ENCODE data around the gene CNGB1.
"Not testable (repeated sequence)": the region's sequence is repeated elsewhere in the genome, so short reads cannot be mapped to it uniquely, and the experiment has no call there.

CNGB1 gene

GRCh38 chr16:57970970-57971369 is at the start of gene CNGB1:
TSS of gene CNGB1 (minus strand) at chr16:57971128. CDS start at chr16:57967286, 3,842 bp downstream.
- Histone ChIP-seq H3K4me1 (ENCODE audit: insufficient read depth, low read length) (peaks cover 4% of the 10 kb centered on the region; the same call in 1 of the 2 replicates), H3K36me3 (ENCODE audit: insufficient read depth, low read length) (no peaks in the 10 kb centered on the region), H3K9me3 (ENCODE audit: control insufficient read depth, insufficient read depth, low read length) (no peaks in the 10 kb centered on the region), H3K9ac (ENCODE audit: low read depth, low read length) (no peak within 1 kb of the TSS)

GRCh38 chr16:58019866-58020538 is 49.1 kb upstream of the CNGB1 start:
- Histone ChIP-seq H3K9ac (ENCODE audit: low read depth, low read length) (no peak overlapping the region), H3K36me3 (ENCODE audit: insufficient read depth, low read length) (no peaks in the 10 kb centered on the region), H3K9me3 (ENCODE audit: control insufficient read depth, insufficient read depth, low read length) (no peaks in the 10 kb centered on the region), H3K4me1 (ENCODE audit: insufficient read depth, low read length) (peaks cover 20% of the 10 kb centered on the region; the same call in 1 of the 2 replicates)

DNA sequence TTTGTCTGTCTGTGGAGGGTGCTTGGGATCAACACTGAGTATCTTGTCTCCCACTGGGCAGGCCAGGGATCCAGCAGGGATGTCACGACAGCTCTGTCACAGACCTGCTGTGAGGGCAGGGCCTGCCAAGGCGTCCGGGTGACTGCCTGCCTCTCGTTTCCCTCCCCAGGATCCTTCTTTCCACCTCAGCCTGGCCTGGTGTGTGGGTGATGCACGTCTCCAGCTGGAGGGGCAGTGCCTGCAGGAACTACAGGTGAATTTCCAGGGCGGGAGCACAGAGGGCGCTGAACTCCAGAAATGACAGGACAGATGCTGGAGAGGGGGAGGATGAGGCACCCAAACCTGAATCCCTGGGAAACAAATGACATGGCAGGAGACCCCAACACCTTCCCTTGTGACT is 47.9 kb upstream of the CNGB1 start:
- Histone ChIP-seq H3K9me3 (ENCODE audit: control insufficient read depth, insufficient read depth, low read length) (no peaks in the 10 kb centered on the region), H3K9ac (ENCODE audit: low read depth, low read length) (no peak overlapping the region), H3K36me3 (ENCODE audit: insufficient read depth, low read length) (no peaks in the 10 kb centered on the region), H3K4me1 (ENCODE audit: insufficient read depth, low read length) (peaks cover 18% of the 10 kb centered on the region; the same call in 1 of the 2 replicates)

GRCh38 chr16:58016840-58017446 is 46.0 kb upstream of the CNGB1 start:
- H3K4me1 ChIP-seq (ENCODE audit: insufficient read depth, low read length) = peaks cover 9% of the 10 kb centered on the region; the same call in 1 of the 2 replicates
- H3K36me3 ChIP-seq (ENCODE audit: insufficient read depth, low read length) = peaks cover 2% of the 10 kb centered on the region
- no peak overlapping the region for H3K9ac ChIP-seq (ENCODE audit: low read depth, low read length)
- H3K9me3 ChIP-seq (ENCODE audit: control insufficient read depth, insufficient read depth, low read length) = no peaks in the 10 kb centered on the region

DNA sequence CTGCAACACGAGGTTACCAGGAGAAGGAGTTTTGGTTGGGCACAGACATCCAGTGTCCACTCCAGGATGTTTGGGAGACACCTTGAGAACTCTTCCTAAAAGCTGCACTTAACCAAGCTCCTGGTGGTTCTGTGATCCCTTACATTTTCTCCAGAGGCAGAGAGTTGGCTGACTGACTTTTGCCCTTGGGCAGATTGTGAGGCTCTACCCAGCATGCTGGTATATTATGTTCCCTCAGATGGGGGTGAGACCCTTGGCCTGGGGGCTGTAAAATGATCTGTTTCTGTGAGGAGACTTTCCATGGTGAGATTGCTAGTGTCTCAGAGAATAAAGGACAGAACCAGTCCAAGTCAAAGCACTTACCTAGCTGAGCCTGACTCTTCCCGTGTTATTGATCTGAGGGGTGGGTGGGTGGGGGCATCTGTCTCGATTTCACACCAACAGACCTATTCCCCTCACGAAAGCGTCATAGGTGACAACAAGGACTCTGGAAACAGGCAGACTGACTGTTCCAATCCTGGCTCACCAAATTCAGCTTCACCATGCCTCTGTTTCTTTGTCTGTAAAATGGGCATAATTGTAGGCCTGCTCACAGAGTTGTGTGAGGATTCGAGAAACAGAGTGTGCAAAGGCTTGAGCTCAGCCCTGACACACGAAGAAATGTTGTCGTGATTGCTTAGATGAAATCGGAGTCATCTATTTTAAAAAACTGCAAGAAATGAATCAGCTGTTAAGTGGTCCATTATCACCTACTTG is 42.5 kb upstream of the CNGB1 start:
- H3K4me1 ChIP-seq (ENCODE audit: insufficient read depth, low read length) = peaks cover 26% of the 10 kb centered on the region
- H3K9me3 ChIP-seq (ENCODE audit: control insufficient read depth, insufficient read depth, low read length) = no peaks in the 10 kb centered on the region
- H3K9ac ChIP-seq (ENCODE audit: low read depth, low read length) = no peak overlapping the region
- peaks cover 13% of the 10 kb centered on the region for H3K36me3 ChIP-seq (ENCODE audit: insufficient read depth, low read length)

GRCh38 chr16:58012481-58012880 is 41.6 kb upstream of the CNGB1 start:
- peaks cover 26% of the 10 kb centered on the region for H3K4me1 ChIP-seq (ENCODE audit: insufficient read depth, low read length)
- no peak overlapping the region for H3K9ac ChIP-seq (ENCODE audit: low read depth, low read length)
- H3K9me3 ChIP-seq (ENCODE audit: control insufficient read depth, insufficient read depth, low read length) = no peaks in the 10 kb centered on the region
- H3K36me3 ChIP-seq (ENCODE audit: insufficient read depth, low read length) = peaks cover 13% of the 10 kb centered on the region

GRCh38 chr16:58011652-58012051 is 40.7 kb upstream of the CNGB1 start:
- no peak overlapping the region for H3K9ac ChIP-seq (ENCODE audit: low read depth, low read length)
- peaks cover 13% of the 10 kb centered on the region for H3K36me3 ChIP-seq (ENCODE audit: insufficient read depth, low read length)
- peaks cover 26% of the 10 kb centered on the region for H3K4me1 ChIP-seq (ENCODE audit: insufficient read depth, low read length)
- H3K9me3 ChIP-seq (ENCODE audit: control insufficient read depth, insufficient read depth, low read length) = no peaks in the 10 kb centered on the region

DNA sequence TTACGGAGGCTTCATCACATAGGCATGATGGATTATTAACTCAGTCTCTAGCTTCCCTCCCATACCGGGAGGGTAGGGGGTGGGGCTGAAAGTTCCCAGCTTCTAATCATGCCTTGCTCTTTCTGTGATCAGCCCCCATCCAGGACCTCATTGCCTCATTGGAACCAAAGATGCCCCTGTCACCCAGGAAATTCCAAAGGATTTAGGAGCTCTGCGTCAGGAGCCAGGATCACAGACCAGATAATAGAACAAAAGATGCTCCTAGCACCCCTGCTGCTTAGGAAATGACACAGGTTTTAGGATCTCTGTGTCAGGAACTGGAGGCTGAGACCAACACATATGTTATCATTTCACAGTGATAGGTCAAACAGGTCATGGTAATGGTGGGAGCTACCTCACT is 40.0 kb upstream of the CNGB1 start:
- peaks cover 26% of the 10 kb centered on the region for H3K4me1 ChIP-seq (ENCODE audit: insufficient read depth, low read length)
- H3K9ac ChIP-seq (ENCODE audit: low read depth, low read length) = no peak overlapping the region
- H3K36me3 ChIP-seq (ENCODE audit: insufficient read depth, low read length) = peaks cover 13% of the 10 kb centered on the region
- no peaks in the 10 kb centered on the region for H3K9me3 ChIP-seq (ENCODE audit: control insufficient read depth, insufficient read depth, low read length)

GRCh38 chr16:58009856-58010416 is 39.0 kb upstream of the CNGB1 start:
- no peaks in the 10 kb centered on the region for H3K9me3 ChIP-seq (ENCODE audit: control insufficient read depth, insufficient read depth, low read length)
- peaks cover 13% of the 10 kb centered on the region for H3K36me3 ChIP-seq (ENCODE audit: insufficient read depth, low read length)
- H3K9ac ChIP-seq (ENCODE audit: low read depth, low read length) = no peak overlapping the region
- H3K4me1 ChIP-seq (ENCODE audit: insufficient read depth, low read length) = peaks cover 26% of the 10 kb centered on the region

DNA sequence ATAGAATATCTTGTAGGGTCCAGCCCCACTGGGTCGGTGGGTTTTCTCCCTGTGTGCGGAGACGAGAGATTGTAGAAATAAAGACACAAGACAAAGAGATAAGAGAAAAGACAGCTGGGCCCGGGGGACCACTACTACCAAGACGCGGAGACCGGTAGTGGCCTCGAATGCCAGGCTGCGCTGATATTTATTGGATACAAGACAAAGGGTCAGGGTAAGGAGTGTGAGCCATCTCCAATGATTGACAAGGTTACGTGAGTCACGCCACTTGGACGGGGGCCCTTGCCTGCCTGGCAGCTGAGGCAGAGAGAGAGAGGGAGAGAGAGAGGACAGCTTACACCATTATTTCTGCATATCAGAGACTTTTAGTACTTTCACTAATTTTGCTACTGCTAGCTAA is 33.8 kb upstream of the CNGB1 start:
- H3K9ac ChIP-seq (ENCODE audit: low read depth, low read length) = not testable (repeated sequence)

DNA sequence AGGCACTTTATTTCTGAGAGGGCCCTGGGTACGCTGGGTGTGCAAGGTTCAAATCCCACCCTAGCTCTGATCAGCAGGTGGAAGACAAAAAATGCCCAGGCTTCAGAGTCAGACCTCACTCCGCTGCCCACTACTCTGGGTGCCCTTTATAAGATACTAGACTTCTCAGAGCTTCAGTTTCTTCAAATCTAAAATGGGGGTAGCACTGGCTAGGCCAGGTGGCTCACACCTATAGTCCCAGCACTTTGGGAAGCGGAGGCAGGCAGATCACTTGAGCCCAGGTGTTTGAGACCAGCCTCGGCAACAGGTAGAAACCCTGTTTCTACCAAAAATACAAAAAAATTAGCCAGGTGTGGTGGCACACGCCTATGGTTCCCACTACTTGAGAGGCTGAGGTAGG is 32.0 kb upstream of the CNGB1 start:
- no peak overlapping the region for H3K9ac ChIP-seq (ENCODE audit: low read depth, low read length)
- H3K4me1 ChIP-seq (ENCODE audit: insufficient read depth, low read length) = peaks cover 18% of the 10 kb centered on the region; the same call in 1 of the 2 replicates
- H3K36me3 ChIP-seq (ENCODE audit: insufficient read depth, low read length) = no peaks in the 10 kb centered on the region
- no peaks in the 10 kb centered on the region for H3K9me3 ChIP-seq (ENCODE audit: control insufficient read depth, insufficient read depth, low read length)

More for the DNA sequence above, 33.8 kb upstream of the CNGB1 start:
- not testable (repeated sequence) for H3K36me3 ChIP-seq (ENCODE audit: insufficient read depth, low read length); H3K4me1 ChIP-seq (ENCODE audit: insufficient read depth, low read length); H3K9me3 ChIP-seq (ENCODE audit: control insufficient read depth, insufficient read depth, low read length)

DNA sequence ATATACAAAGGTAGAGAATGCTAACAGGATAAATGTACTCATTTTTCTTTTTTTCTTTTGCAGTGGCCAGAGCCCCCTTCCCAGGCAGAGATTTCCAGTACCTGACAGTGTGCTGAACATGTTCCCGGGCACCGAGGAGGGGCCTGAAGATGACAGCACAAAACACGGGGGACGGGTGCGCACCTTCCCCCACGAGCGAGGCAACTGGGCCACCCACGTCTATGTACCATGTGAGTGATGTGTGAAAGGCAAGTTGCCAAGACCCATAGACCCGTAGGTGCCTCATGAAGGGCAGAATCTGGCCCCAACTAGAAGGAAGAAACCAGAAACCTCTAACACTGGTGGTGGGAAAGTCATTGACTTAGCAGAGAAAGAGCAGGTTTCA is 31.5 kb upstream of the CNGB1 start:
- H3K9me3 ChIP-seq (ENCODE audit: control insufficient read depth, insufficient read depth, low read length) = no peaks in the 10 kb centered on the region
- H3K9ac ChIP-seq (ENCODE audit: low read depth, low read length) = no peak overlapping the region
- H3K4me1 ChIP-seq (ENCODE audit: insufficient read depth, low read length) = peaks cover 18% of the 10 kb centered on the region; the same call in 1 of the 2 replicates
- H3K36me3 ChIP-seq (ENCODE audit: insufficient read depth, low read length) = no peaks in the 10 kb centered on the region

- Histone ChIP-seq H3K36me3 (ENCODE audit: insufficient read depth, low read length) (no peaks in the 10 kb centered on the region), H3K4me1 (ENCODE audit: insufficient read depth, low read length) (peaks cover 18% of the 10 kb centered on the region; the same call in 1 of the 2 replicates), H3K9me3 (ENCODE audit: control insufficient read depth, insufficient read depth, low read length) (no peaks in the 10 kb centered on the region), H3K9ac (ENCODE audit: low read depth, low read length) (peak overlapping the region; percentile 67; the same call in 1 of the 2 replicates)
Observed at GRCh38 chr16:58001781-58002415, 31.0 kb upstream of the CNGB1 start.
